ENCODE results near the gene MPO. TPM values are rescaled to one million over a fixed set of nuclear protein-coding genes. Genes with fewer than 3 reads are reported as not detected.

Gene MPO
- total and polyA plus RNA-seq, 10 of the 15 experiments (the other 5 are each of a cell fraction or from before 2014, with no cell fraction given), result 0.06 to 0.49 (median 0.14) TPM

DNA sequence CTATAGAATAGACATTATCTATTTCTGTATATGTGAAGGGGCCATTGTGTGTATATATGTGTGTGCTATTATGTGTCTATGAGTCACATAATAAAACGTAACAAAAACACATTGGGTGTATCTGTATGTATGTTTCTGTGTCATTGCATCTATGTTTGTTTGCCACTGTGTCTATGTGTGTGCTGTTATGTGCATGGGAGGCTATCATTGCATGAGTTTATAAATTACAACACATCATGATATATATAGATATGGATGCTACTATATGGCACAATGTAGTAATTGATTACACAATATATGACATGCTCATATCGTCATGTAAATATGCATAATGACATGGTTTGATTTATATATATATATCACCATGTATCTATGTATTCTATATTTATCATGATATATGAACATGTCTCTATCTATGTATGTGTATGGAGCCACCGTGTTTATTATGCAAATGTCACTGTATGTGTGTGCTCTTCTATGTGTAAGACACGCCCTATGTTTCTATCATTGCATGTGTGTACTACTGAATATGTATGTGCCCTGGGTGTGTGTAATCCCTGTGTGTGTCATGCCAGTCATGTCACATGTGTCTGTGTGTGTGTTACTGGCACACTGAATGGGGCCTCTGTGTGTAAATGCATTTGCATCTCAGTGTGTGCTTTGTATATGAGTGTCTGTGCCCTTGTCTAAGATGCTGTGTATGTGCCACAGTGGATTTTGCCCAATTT, 49.2 kb upstream of the MPO start (continued):
- TF ChIP-seq, protein P1, sequence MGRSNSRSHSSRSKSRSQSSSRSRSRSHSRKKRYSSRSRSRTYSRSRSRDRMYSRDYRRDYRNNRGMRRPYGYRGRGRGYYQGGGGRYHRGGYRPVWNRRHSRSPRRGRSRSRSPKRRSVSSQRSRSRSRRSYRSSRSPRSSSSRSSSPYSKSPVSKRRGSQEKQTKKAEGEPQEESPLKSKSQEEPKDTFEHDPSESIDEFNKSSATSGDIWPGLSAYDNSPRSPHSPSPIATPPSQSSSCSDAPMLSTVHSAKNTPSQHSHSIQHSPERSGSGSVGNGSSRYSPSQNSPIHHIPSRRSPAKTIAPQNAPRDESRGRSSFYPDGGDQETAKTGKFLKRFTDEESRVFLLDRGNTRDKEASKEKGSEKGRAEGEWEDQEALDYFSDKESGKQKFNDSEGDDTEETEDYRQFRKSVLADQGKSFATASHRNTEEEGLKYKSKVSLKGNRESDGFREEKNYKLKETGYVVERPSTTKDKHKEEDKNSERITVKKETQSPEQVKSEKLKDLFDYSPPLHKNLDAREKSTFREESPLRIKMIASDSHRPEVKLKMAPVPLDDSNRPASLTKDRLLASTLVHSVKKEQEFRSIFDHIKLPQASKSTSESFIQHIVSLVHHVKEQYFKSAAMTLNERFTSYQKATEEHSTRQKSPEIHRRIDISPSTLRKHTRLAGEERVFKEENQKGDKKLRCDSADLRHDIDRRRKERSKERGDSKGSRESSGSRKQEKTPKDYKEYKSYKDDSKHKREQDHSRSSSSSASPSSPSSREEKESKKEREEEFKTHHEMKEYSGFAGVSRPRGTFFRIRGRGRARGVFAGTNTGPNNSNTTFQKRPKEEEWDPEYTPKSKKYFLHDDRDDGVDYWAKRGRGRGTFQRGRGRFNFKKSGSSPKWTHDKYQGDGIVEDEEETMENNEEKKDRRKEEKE (IDR thresholded peaks at IDR 0.05), result no peak
- no peak; the same call in 1 of the 2 replicates for TF ChIP-seq CREM (IDR thresholded peaks at IDR 0.05; ENCODE audit: low read depth)
- TF ChIP-seq, protein P2, sequence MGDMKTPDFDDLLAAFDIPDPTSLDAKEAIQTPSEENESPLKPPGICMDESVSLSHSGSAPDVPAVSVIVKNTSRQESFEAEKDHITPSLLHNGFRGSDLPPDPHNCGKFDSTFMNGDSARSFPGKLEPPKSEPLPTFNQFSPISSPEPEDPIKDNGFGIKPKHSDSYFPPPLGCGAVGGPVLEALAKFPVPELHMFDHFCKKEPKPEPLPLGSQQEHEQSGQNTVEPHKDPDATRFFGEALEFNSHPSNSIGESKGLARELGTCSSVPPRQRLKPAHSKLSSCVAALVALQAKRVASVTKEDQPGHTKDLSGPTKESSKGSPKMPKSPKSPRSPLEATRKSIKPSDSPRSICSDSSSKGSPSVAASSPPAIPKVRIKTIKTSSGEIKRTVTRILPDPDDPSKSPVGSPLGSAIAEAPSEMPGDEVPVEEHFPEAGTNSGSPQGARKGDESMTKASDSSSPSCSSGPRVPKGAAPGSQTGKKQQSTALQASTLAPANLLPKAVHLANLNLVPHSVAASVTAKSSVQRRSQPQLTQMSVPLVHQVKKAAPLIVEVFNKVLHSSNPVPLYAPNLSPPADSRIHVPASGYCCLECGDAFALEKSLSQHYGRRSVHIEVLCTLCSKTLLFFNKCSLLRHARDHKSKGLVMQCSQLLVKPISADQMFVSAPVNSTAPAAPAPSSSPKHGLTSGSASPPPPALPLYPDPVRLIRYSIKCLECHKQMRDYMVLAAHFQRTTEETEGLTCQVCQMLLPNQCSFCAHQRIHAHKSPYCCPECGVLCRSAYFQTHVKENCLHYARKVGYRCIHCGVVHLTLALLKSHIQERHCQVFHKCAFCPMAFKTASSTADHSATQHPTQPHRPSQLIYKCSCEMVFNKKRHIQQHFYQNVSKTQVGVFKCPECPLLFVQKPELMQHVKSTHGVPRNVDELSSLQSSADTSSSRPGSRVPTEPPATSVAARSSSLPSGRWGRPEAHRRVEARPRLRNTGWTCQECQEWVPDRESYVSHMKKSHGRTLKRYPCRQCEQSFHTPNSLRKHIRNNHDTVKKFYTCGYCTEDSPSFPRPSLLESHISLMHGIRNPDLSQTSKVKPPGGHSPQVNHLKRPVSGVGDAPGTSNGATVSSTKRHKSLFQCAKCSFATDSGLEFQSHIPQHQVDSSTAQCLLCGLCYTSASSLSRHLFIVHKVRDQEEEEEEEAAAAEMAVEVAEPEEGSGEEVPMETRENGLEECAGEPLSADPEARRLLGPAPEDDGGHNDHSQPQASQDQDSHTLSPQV (IDR thresholded peaks at IDR 0.05), result peak; percentile 88; the same call in 1 of the 2 replicates
- TF ChIP-seq, protein P3, sequence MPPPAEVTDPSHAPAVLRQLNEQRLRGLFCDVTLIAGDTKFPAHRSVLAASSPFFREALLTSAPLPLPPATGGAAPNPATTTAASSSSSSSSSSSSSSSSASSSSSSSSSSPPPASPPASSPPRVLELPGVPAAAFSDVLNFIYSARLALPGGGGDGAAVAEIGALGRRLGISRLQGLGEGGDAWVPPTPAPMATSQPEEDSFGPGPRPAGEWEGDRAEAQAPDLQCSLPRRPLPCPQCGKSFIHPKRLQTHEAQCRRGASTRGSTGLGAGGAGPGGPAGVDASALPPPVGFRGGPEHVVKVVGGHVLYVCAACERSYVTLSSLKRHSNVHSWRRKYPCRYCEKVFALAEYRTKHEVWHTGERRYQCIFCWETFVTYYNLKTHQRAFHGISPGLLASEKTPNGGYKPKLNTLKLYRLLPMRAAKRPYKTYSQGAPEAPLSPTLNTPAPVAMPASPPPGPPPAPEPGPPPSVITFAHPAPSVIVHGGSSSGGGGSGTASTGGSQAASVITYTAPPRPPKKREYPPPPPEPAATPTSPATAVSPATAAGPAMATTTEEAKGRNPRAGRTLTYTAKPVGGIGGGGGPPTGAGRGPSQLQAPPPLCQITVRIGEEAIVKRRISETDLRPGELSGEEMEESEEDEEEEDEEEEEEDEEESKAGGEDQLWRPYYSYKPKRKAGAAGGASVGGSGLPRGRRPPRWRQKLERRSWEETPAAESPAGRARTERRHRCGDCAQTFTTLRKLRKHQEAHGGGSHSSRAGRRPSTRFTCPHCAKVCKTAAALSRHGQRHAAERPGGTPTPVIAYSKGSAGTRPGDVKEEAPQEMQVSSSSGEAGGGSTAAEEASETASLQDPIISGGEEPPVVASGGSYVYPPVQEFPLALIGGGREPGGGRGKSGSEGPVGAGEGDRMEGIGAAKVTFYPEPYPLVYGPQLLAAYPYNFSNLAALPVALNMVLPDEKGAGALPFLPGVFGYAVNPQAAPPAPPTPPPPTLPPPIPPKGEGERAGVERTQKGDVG (CRISPR knock-in tag; IDR thresholded peaks at IDR 0.05), result peak; percentile 59; the same call in 1 of the 2 replicates
- TF ChIP-seq ASH2L (IDR thresholded peaks at IDR 0.05; ENCODE audit: borderline replicate concordance, low read depth), result no peak
- TF ChIP-seq, protein P4, sequence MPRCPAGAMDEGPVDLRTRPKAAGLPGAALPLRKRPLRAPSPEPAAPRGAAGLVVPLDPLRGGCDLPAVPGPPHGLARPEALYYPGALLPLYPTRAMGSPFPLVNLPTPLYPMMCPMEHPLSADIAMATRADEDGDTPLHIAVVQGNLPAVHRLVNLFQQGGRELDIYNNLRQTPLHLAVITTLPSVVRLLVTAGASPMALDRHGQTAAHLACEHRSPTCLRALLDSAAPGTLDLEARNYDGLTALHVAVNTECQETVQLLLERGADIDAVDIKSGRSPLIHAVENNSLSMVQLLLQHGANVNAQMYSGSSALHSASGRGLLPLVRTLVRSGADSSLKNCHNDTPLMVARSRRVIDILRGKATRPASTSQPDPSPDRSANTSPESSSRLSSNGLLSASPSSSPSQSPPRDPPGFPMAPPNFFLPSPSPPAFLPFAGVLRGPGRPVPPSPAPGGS (IDR thresholded peaks at IDR 0.05; ENCODE audit: borderline replicate concordance, insufficient read depth, low read depth, low read length, poor library complexity, severe bottlenecking), result peak; percentile 87
- peak; percentile 31 for TF ChIP-seq HDAC6 (IDR thresholded peaks at IDR 0.05; ENCODE audit: unreplicated experiment)
- TF ChIP-seq, protein P5, sequence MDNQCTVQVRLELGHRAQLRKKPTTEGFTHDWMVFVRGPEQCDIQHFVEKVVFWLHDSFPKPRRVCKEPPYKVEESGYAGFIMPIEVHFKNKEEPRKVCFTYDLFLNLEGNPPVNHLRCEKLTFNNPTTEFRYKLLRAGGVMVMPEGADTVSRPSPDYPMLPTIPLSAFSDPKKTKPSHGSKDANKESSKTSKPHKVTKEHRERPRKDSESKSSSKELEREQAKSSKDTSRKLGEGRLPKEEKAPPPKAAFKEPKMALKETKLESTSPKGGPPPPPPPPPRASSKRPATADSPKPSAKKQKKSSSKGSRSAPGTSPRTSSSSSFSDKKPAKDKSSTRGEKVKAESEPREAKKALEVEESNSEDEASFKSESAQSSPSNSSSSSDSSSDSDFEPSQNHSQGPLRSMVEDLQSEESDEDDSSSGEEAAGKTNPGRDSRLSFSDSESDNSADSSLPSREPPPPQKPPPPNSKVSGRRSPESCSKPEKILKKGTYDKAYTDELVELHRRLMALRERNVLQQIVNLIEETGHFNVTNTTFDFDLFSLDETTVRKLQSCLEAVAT (IDR thresholded peaks at IDR 0.05), result no peak
- TF ChIP-seq ESRRA (IDR thresholded peaks at IDR 0.05; ENCODE audit: low read length), result no peak
- no peak; the same call in 1 of the 2 replicates for TF ChIP-seq SMC3 (IDR thresholded peaks at IDR 0.05; ENCODE audit: borderline replicate concordance, low read length)
- no peak for TF ChIP-seq NFIC (IDR thresholded peaks at IDR 0.05; ENCODE audit: low read depth, low read length)
- TF ChIP-seq YY1 (IDR thresholded peaks at IDR 0.05; ENCODE audit: low read depth, low read length), result no peak
- TF ChIP-seq NFXL1 (IDR thresholded peaks at IDR 0.05; ENCODE audit: borderline replicate concordance), result no peak
- TF ChIP-seq STAT3 (IDR thresholded peaks at IDR 0.05; ENCODE audit: low read depth, low read length), result peak; percentile 53; the same call in 1 of the 2 replicates
- TF ChIP-seq BMI1 (IDR thresholded peaks at IDR 0.05; ENCODE audit: borderline replicate concordance), result peak; percentile 87

Data from GM12878 (cell line).